H9 (cell line): ENCODE data around the gene HELQ. TPM values are rescaled to one million over a fixed set of nuclear protein-coding genes. Genes with fewer than 3 reads are reported as not detected.
A peak's percentile ranks its signal among the peaks of the same experiment; 100 is the strongest.

Source experiments
- DNase-seq: peaks from one replicate; pipeline ENCODE4 v3.0.0-alpha.2; 2017
- H2AFZ ChIP-seq: one replicate; pipeline ENCODE4 v1.6.1; 2013; ENCODE audit warnings: mild to moderate bottlenecking, low read length, control low read depth, moderate library complexity
- H2AK5ac ChIP-seq: 2 replicates; pipeline ENCODE4 v1.6.1; 2013; ENCODE audit warnings: low read length, control low read depth, mixed read lengths; ENCODE audit not compliant: insufficient read length
- H2BK120ac ChIP-seq: one replicate; pipeline ENCODE4 v1.6.1; 2013; ENCODE audit warnings: low read depth, mild to moderate bottlenecking, low read length, control low read depth, inconsistent platforms; ENCODE audit not compliant: poor library complexity, severe bottlenecking
- H2BK12ac ChIP-seq: 2 replicates; pipeline ENCODE4 v1.6.1; 2013; ENCODE audit warnings: low read length, control low read depth, mixed read lengths, low read depth; ENCODE audit not compliant: insufficient read length
- H2BK15ac ChIP-seq: 2 replicates; pipeline ENCODE4 v1.6.1; 2013; ENCODE audit warnings: low read depth, low read length, control low read depth
- H2BK20ac ChIP-seq: one replicate; pipeline ENCODE4 v1.6.1; 2013; ENCODE audit warnings: low read depth, mild to moderate bottlenecking, low read length, control low read depth, inconsistent platforms; ENCODE audit not compliant: poor library complexity, severe bottlenecking
- H2BK5ac ChIP-seq: 2 replicates; pipeline ENCODE4 v1.6.1; 2013; ENCODE audit warnings: low read length, control low read depth, mixed read lengths; ENCODE audit not compliant: insufficient read length
- H3K14ac ChIP-seq: 2 replicates; pipeline ENCODE4 v1.6.1; 2013; ENCODE audit warnings: low read length, control low read depth; ENCODE audit not compliant: insufficient read depth
- H3K18ac ChIP-seq: 2 replicates; pipeline ENCODE4 v1.6.1; 2013; ENCODE audit warnings: low read depth, mild to moderate bottlenecking, mixed read lengths, low read length, control low read depth; ENCODE audit not compliant: insufficient read length
- H3K23ac ChIP-seq: 2 replicates; pipeline ENCODE4 v1.6.1; 2013; ENCODE audit warnings: low read length, control low read depth, mixed read lengths, low read depth; ENCODE audit not compliant: insufficient read length
- H3K23me2 ChIP-seq: 2 replicates; pipeline ENCODE4 v1.6.1; 2013; ENCODE audit warnings: low read depth, mild to moderate bottlenecking, mixed read lengths, low read length, control low read depth; ENCODE audit not compliant: insufficient read length, poor library complexity, severe bottlenecking
- H3K27ac ChIP-seq: 2 replicates; pipeline ENCODE4 v1.5.1; 2013; ENCODE audit warnings: low read length, control low read depth, mixed read lengths, low read depth; ENCODE audit not compliant: insufficient read length
- H3K27me3 ChIP-seq: 2 replicates; pipeline ENCODE4 v1.6.1; 2013; ENCODE audit warnings: low read length, control low read depth, inconsistent platforms; ENCODE audit not compliant: insufficient read depth
- H3K4ac ChIP-seq: 2 replicates; pipeline ENCODE4 v1.6.1; 2013; ENCODE audit warnings: low read depth, mild to moderate bottlenecking, control low read depth, inconsistent platforms, low read length, moderate library complexity
- H3K4me1 ChIP-seq: 2 replicates; pipeline ENCODE4 v1.6.1; 2013; ENCODE audit warnings: low read length, control low read depth, inconsistent platforms; ENCODE audit not compliant: insufficient read depth
- H3K4me2 ChIP-seq: 2 replicates; pipeline ENCODE4 v1.6.1; 2013; ENCODE audit warnings: low read length, control low read depth, mixed read lengths; ENCODE audit not compliant: insufficient read length, insufficient read depth
- H3K56ac ChIP-seq: 2 replicates; pipeline ENCODE4 v1.6.1; 2013; ENCODE audit warnings: low read depth, mild to moderate bottlenecking, mixed read lengths, low read length, control low read depth; ENCODE audit not compliant: insufficient read length
- H3K79me1 ChIP-seq: 2 replicates; pipeline ENCODE4 v1.6.1; 2013; ENCODE audit warnings: low read depth, mild to moderate bottlenecking, moderate library complexity, low read length, control low read depth, inconsistent platforms; ENCODE audit not compliant: insufficient read depth, poor library complexity, severe bottlenecking
- H3K79me2 ChIP-seq: 2 replicates; pipeline ENCODE4 v1.6.1; 2013; ENCODE audit warnings: low read length, control low read depth, inconsistent platforms; ENCODE audit not compliant: insufficient read depth
- H3K9ac ChIP-seq: 2 replicates; pipeline ENCODE4 v1.6.1; 2013; ENCODE audit warnings: low read length, control low read depth, mixed read lengths; ENCODE audit not compliant: insufficient read length; ENCODE audit errors: extremely low read depth
- H3K9me3 ChIP-seq: one replicate; pipeline ENCODE4 v1.6.1; 2013; ENCODE audit warnings: low read depth, low read length, inconsistent platforms; ENCODE audit not compliant: control insufficient read depth
- H3T11ph ChIP-seq: one replicate; pipeline ENCODE4 v1.6.1; 2013; ENCODE audit warnings: mild to moderate bottlenecking, low read length, control low read depth, inconsistent platforms
- H4K20me1 ChIP-seq: one replicate; pipeline ENCODE4 v1.6.1; 2013; ENCODE audit not compliant: control insufficient read depth, insufficient read length, insufficient read depth
- H4K5ac ChIP-seq: 2 replicates; pipeline ENCODE4 v1.6.1; 2013; ENCODE audit warnings: low read depth, mild to moderate bottlenecking, mixed read lengths, low read length, control low read depth; ENCODE audit not compliant: insufficient read length
- H4K8ac ChIP-seq: replicated peaks from 2 replicates; pipeline ENCODE4 v1.6.1; 2013; ENCODE audit warnings: low read length, control low read depth, mixed read lengths, low read depth; ENCODE audit not compliant: insufficient read length
- H4K91ac ChIP-seq: 2 replicates; pipeline ENCODE4 v1.6.1; 2013; ENCODE audit warnings: low read depth, mild to moderate bottlenecking, moderate library complexity, mixed read lengths, low read length, control low read depth; ENCODE audit not compliant: insufficient read length
- H3K27ac Mint-ChIP-seq, 3 experiments: 2 replicates in 2 of 3; 3 replicates in 1 of 3; pipeline ENCODE4 v1.8.0; 2020 to 2021; ENCODE audit warnings: mixed read lengths in 3 of 3, mild to moderate bottlenecking in 1 of 3, moderate library complexity in 1 of 3
- H3K27me3 Mint-ChIP-seq: 2 replicates; pipeline ENCODE4 v1.8.0; 2021; ENCODE audit warnings: low read depth, mild to moderate bottlenecking, moderate library complexity, mixed read lengths
- H3K36me3 Mint-ChIP-seq, 3 experiments: 2 replicates in 2 of 3; 3 replicates in 1 of 3; pipeline ENCODE4 v1.8.0; 2020 to 2021; ENCODE audit warnings: low read depth in 3 of 3, mixed read lengths in 3 of 3; ENCODE audit not compliant: insufficient read depth in 1 of 3
- H3K4me1 Mint-ChIP-seq, 2 experiments: 2 replicates each; pipeline ENCODE4 v1.8.0; 2020; ENCODE audit warnings: mixed read lengths in 2 of 2
- H3K4me3 Mint-ChIP-seq, 2 experiments: 2 replicates in 1 of 2; 3 replicates in 1 of 2; pipeline ENCODE4 v1.8.0; 2020 to 2021; ENCODE audit warnings: mild to moderate bottlenecking in 2 of 2, mixed read lengths in 2 of 2, moderate library complexity in 1 of 2
- H3K9me3 Mint-ChIP-seq, 2 experiments: 2 replicates in 1 of 2; 3 replicates in 1 of 2; pipeline ENCODE4 v1.8.0; 2020; ENCODE audit warnings: mild to moderate bottlenecking in 2 of 2, mixed read lengths in 2 of 2, moderate library complexity in 1 of 2
- CTCF ChIP-seq: fragments of 200-600 bp; sonication (generic); conservative IDR thresholded peaks from 3 replicates; pipeline ENCODE4 v1.8.0; 2021; ENCODE audit warnings: antibody characterized with exemption, mild to moderate bottlenecking
- WGBS: extraction: QIAGEN DNeasy Blood & Tissue Kit; methylation state at CpG from one replicate; pipeline ENCODE4 v1.1.7; 2013; ENCODE audit warnings: missing lambda C conversion rate, low lambda C conversion rate, mixed read lengths; ENCODE audit not compliant: insufficient read length; ENCODE audit errors: extremely low coverage; 5-methylcytosine and 5-hydroxymethylcytosine counted together
- total RNA-seq: library from RNA; stranded (reverse); gene quantifications from 2 replicates; pipeline ENCODE4 v1.2.1, GENCODE V29; 2021

Gene HELQ
- total RNA-seq, 1 experiment from 2014 or later: 16.2 TPM

GRCh38 chr4:83484500-83485461 lies 29.2 kb upstream of the HELQ start, which contains the start of gene ABRAXAS1:
Gene ABRAXAS1 (minus strand): TSS chr4:83485100. CDS start chr4:83485072, 28 bp downstream.
- H3K4me1 Mint-ChIP-seq: peaks cover 2 to 9% of the 10 kb centered on the region in 2 experiments
- H3K9me3 Mint-ChIP-seq: no peaks in the 10 kb centered on the region; a peak in 1 of 5 replicates
- Histone ChIP-seq H2AK5ac (no peak within 1 kb of the TSS), H2BK15ac (no peak within 1 kb of the TSS), H3K4me2 (peak within 1 kb of the TSS; percentile 72), H2AFZ (no peak within 1 kb of the TSS), H3K4ac (no peak within 1 kb of the TSS), H3K79me1 (no peaks in the 10 kb centered on the region), H4K8ac (no peak within 1 kb of the TSS), H4K91ac (no peak within 1 kb of the TSS), H3K27me3 (no peaks in the 10 kb centered on the region), H3K4me1 (no peaks in the 10 kb centered on the region), H2BK120ac (no peak within 1 kb of the TSS), H3K27ac (no peak within 1 kb of the TSS), H3T11ph (no peak within 1 kb of the TSS), H2BK20ac (no peak within 1 kb of the TSS), H3K23me2 (peaks cover 4% of the 10 kb centered on the region), H3K56ac (no peak within 1 kb of the TSS), H3K79me2 (no peaks in the 10 kb centered on the region), H2BK5ac (no peak within 1 kb of the TSS), H2BK12ac (no peak within 1 kb of the TSS), H3K14ac (peak within 1 kb of the TSS; percentile 68; the same call in 1 of the 2 replicates), H4K20me1 (no peaks in the 10 kb centered on the region), H3K18ac (peak within 1 kb of the TSS; percentile 2), H3K9ac (peak within 1 kb of the TSS; percentile 41), H4K5ac (no peak within 1 kb of the TSS), H3K23ac (no peak within 1 kb of the TSS), H3K9me3 (no peaks in the 10 kb centered on the region)
- H3K4me3 Mint-ChIP-seq: peak within 1 kb of the TSS; percentile 92 to 96
- H3K27ac Mint-ChIP-seq: peak within 1 kb of the TSS; percentile 76 to 98 (median 88)
- peaks cover 0 to 17% (median 6%) of the 10 kb centered on the region in 3 experiments; a peak in 5 of 7 replicates for H3K36me3 Mint-ChIP-seq
- TF ChIP-seq CTCF: no peak
- no CpG with 5 or more reads among the region's 93 CpGs for WGBS
- peaks cover 9% of the 10 kb centered on the region for H3K27me3 Mint-ChIP-seq
- peak; percentile 96 for DNase-seq
